ENCODE measurements around the gene FSTL1. TPM values are rescaled to one million over a fixed set of nuclear protein-coding genes. Genes with fewer than 3 reads are reported as not detected.

The FSTL1 gene
- total and polyA plus RNA-seq, 2 donors (not counting 1 experiment from before 2014, with no cell fraction given) = 0.15 TPM; not detected in 1

DNA sequence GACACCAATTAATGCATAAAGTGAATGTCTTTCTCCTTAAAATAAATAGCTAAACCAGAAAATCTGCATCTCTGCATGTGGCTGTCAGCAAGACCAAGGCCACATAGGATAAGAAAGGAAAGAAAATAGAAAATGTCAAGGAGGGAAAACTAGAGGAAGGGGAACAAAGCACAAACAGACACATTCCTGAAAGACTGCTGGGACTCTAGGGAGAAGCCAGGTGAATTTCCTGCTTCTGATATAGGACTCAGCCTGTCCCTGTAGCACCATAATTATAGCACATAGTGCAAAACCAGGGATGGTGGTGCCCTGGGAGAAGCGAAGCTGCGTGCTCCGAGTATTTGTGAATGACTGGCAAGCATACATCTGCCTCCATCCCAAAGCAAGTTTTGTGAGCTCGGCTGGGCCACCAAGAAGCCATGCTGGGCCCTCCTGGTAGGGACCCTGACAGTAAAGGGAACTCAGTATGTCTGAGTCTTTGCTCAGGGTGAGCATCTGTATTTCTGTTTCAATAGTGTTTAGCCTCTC lies 14.2 kb downstream of the FSTL1 start:
- Histone ChIP-seq H3K4me1 (ENCODE audit: control insufficient read depth in 2 of 2, insufficient read depth in 2 of 2, low read length in 2 of 2) (no peaks in the 10 kb centered on the region), H3K9ac (ENCODE audit: low read length) (no peak overlapping the region), H3K36me3 (replicated peaks in 1 of 2; ENCODE audit: control extremely low read depth in 1 of 2, control insufficient read depth in 1 of 2, extremely low read depth in 1 of 2, insufficient read depth in 2 of 2, low read length in 1 of 2) (no peaks in the 10 kb centered on the region), H3K79me2 (ENCODE audit: control insufficient read depth, insufficient read depth, low read length) (no peaks in the 10 kb centered on the region), H2AFZ (ENCODE audit: insufficient read depth, low read depth, low read length, poor library complexity, severe bottlenecking) (no peak overlapping the region), H3K4me3 (ENCODE audit: control extremely low read depth in 1 of 5, extremely low read depth in 1 of 5, insufficient read depth in 1 of 5, low read depth in 2 of 5, low read length in 4 of 5) (no peak overlapping the region), H3K27ac (ENCODE audit: low read length in 2 of 2) (no peak overlapping the region), H3K9me3 (ENCODE audit: control extremely low read depth in 1 of 3, control insufficient read depth in 2 of 3, insufficient read depth in 1 of 3, low read length in 2 of 3) (no peaks in the 10 kb centered on the region), H4K20me1 (ENCODE audit: control insufficient read depth, insufficient read depth, low read length, poor library complexity, severe bottlenecking) (no peaks in the 10 kb centered on the region), H3K4me2 (replicated peaks; ENCODE audit: low read depth, low read length, poor library complexity, severe bottlenecking) (no peak overlapping the region), H3K27me3 (replicated peaks in 1 of 4; ENCODE audit: control extremely low read depth in 1 of 4, control insufficient read depth in 3 of 4, insufficient read depth in 4 of 4, low read length in 3 of 4) (peaks cover 0 to 3% (median 0%) of the 10 kb centered on the region in 4 experiments)
- Mint-ChIP-seq H3K4me3 (no peak overlapping the region), H3K27ac (no peak overlapping the region), H3K9me3 (ENCODE audit: insufficient read depth) (no peaks in the 10 kb centered on the region), H3K4me1 (no peaks in the 10 kb centered on the region), H3K27me3 (peaks cover 30% of the 10 kb centered on the region)
- DNase-seq = no peak
- no peak for ATAC-seq (ENCODE audit: low read depth)
- intact Hi-C loops (cut with micrococcal nuclease) = no loop called here
- POLR2A ChIA-PET = no interaction called here
- 96% methylated on average over 4 of the region's 4 CpGs for WGBS (ENCODE audit: insufficient coverage)
- TF ChIP-seq, protein P1, sequence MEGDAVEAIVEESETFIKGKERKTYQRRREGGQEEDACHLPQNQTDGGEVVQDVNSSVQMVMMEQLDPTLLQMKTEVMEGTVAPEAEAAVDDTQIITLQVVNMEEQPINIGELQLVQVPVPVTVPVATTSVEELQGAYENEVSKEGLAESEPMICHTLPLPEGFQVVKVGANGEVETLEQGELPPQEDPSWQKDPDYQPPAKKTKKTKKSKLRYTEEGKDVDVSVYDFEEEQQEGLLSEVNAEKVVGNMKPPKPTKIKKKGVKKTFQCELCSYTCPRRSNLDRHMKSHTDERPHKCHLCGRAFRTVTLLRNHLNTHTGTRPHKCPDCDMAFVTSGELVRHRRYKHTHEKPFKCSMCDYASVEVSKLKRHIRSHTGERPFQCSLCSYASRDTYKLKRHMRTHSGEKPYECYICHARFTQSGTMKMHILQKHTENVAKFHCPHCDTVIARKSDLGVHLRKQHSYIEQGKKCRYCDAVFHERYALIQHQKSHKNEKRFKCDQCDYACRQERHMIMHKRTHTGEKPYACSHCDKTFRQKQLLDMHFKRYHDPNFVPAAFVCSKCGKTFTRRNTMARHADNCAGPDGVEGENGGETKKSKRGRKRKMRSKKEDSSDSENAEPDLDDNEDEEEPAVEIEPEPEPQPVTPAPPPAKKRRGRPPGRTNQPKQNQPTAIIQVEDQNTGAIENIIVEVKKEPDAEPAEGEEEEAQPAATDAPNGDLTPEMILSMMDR (IDR thresholded peaks at IDR 0.05) = no peak
- TF ChIP-seq EZH2 (IDR thresholded peaks at IDR 0.05; ENCODE audit: borderline replicate concordance, insufficient read depth, low read depth, low read length, poor library complexity, severe bottlenecking) = no peak
- CTCF ChIA-PET = no interaction called here

DNA sequence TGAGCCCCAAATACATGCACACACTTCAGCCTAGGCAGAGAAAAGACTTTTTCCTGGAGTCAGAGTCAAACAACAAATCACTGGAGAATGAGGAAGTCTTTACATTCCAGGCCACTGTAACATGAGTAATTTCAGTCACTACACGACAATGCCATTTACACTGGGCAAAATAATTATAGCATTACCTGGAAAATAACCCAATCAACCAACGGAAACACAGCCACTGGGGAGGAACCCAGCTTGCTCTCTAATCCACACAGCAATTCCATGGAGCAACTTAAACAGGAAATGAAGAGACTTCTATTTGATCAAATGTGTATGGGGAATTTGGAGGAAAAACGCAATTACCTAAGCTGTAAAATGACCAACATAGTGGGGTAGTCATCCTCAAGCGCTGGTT lies 15.2 kb downstream of the FSTL1 start:
- Histone ChIP-seq H3K4me2 (replicated peaks; ENCODE audit: low read depth, low read length, poor library complexity, severe bottlenecking) (no peak overlapping the region), H3K79me2 (ENCODE audit: control insufficient read depth, insufficient read depth, low read length) (no peaks in the 10 kb centered on the region)
- POLR2A ChIA-PET = no interaction called here

More for the DNA sequence above, 15.2 kb downstream of the FSTL1 start:
- intact Hi-C loops (cut with micrococcal nuclease) = no loop called here
- Mint-ChIP-seq H3K27ac (no peak overlapping the region), H3K27me3 (peaks cover 24% of the 10 kb centered on the region), H3K4me3 (no peak overlapping the region), H3K4me1 (no peaks in the 10 kb centered on the region), H3K9me3 (ENCODE audit: insufficient read depth) (no peaks in the 10 kb centered on the region)
- DNase-seq (no peak), ATAC-seq (ENCODE audit: low read depth) (no peak)
- CTCF ChIA-PET = no interaction called here
- H3K4me1 ChIP-seq (ENCODE audit: control insufficient read depth in 2 of 2, insufficient read depth in 2 of 2, low read length in 2 of 2) = no peaks in the 10 kb centered on the region
- peaks cover 0 to under 1% (median 0%) of the 10 kb centered on the region in 4 experiments for H3K27me3 ChIP-seq (replicated peaks in 1 of 4; ENCODE audit: control extremely low read depth in 1 of 4, control insufficient read depth in 3 of 4, insufficient read depth in 4 of 4, low read length in 3 of 4)
- WGBS (ENCODE audit: insufficient coverage) = 40% methylated on average over 1 of the region's 4 CpGs
- TF ChIP-seq, protein P1 (IDR thresholded peaks at IDR 0.05) = no peak
- no peaks in the 10 kb centered on the region for H3K36me3 ChIP-seq (replicated peaks in 1 of 2; ENCODE audit: control extremely low read depth in 1 of 2, control insufficient read depth in 1 of 2, extremely low read depth in 1 of 2, insufficient read depth in 2 of 2, low read length in 1 of 2)
- no peak overlapping the region for H2AFZ ChIP-seq (ENCODE audit: insufficient read depth, low read depth, low read length, poor library complexity, severe bottlenecking)
- H3K4me3 ChIP-seq (ENCODE audit: control extremely low read depth in 1 of 5, extremely low read depth in 1 of 5, insufficient read depth in 1 of 5, low read depth in 2 of 5, low read length in 4 of 5) = no peak overlapping the region
- H3K9me3 ChIP-seq (ENCODE audit: control extremely low read depth in 1 of 3, control insufficient read depth in 2 of 3, insufficient read depth in 1 of 3, low read length in 2 of 3) = no peaks in the 10 kb centered on the region
- no peaks in the 10 kb centered on the region for H4K20me1 ChIP-seq (ENCODE audit: control insufficient read depth, insufficient read depth, low read length, poor library complexity, severe bottlenecking)
- no peak overlapping the region for H3K9ac ChIP-seq (ENCODE audit: low read length)
- H3K27ac ChIP-seq (ENCODE audit: low read length in 2 of 2) = no peak overlapping the region

Measured in B cell (primary cell).